ENCODE results near the gene KMT5C. TPM values are rescaled to one million over a fixed set of nuclear protein-coding genes. Genes with fewer than 3 reads are reported as not detected.

KMT5C gene
- total RNA-seq, 1 experiment from 2014 or later = 63.1 TPM

GRCh38 chr19:55353803-55354697, 14.4 kb downstream of the KMT5C start:
- Mint-ChIP-seq H3K4me3 (peak overlapping the region; percentile 69), H3K9me3 (no peaks in the 10 kb centered on the region), H3K36me3 (no peaks in the 10 kb centered on the region), H3K27me3 (ENCODE audit: low read depth) (peaks cover 83% of the 10 kb centered on the region), H3K4me1 (peaks cover 37% of the 10 kb centered on the region), H3K27ac (no peak overlapping the region)
- TF ChIP-seq CDX4 (CRISPR knock-in tag; IDR thresholded peaks at IDR 0.05; ENCODE audit: borderline replicate concordance) (no peak), SP1 (CRISPR knock-in tag; conservative IDR thresholded peaks at IDR 0.05) (peak; percentile 82)
- DNase-seq (ENCODE audit: low spot score) (peak; percentile 82), ATAC-seq (peak; percentile 85)
- POLR2A ChIA-PET = interaction anchor here (0.6 to 1.6 kb wide), 4 partner anchors 13 to 16 kb away, joined by 3 to 5 read pairs (median 4); partner anchors contain the start of genes IL11 and KMT5C
- CTCF ChIA-PET = interaction anchor here (0.6 to 1.5 kb wide), 6 partner anchors 10 to 193 kb away, joined by 3 to 5 read pairs (median 3); partner anchors contain the start of gene KMT5C

GRCh38 chr19:55354698-55355212, 15.1 kb downstream of the KMT5C start, which contains the start of gene COX6B2:
Gene COX6B2, minus strand, starts transcription at chr19:55354719. Its CDS starts 198 bp downstream, at chr19:55354521.
- H3K9me3 Mint-ChIP-seq = no peaks in the 10 kb centered on the region
- H3K27me3 Mint-ChIP-seq (ENCODE audit: low read depth) = peaks cover 88% of the 10 kb centered on the region
- ChIA-PET POLR2A (interaction anchor here (1.5 kb wide), 1 partner anchor 16 kb away, joined by 4 read pairs; the partner anchor contains the start of gene KMT5C), CTCF (interaction anchor here (1.1 to 2.4 kb wide), 4 partner anchors 11 to 53 kb away, joined by 3 to 8 read pairs (median 5); partner anchors contain the start of genes KMT5C and TMEM238)
- DNase-seq (ENCODE audit: low spot score) = no peak
- ATAC-seq = peak; percentile 3; the same call in 1 of the 2 replicates
- TF ChIP-seq ZNF121 (CRISPR knock-in tag; IDR thresholded peaks at IDR 0.05) (no peak), AFF4 (CRISPR knock-in tag; IDR thresholded peaks at IDR 0.05; ENCODE audit: borderline replicate concordance) (no peak), NFYB (CRISPR knock-in tag; conservative IDR thresholded peaks at IDR 0.05; ENCODE audit: low read depth) (0 out of 2 replicates have a peak, but pooled peaks have one; percentile 23), FOXP4 (CRISPR knock-in tag; IDR thresholded peaks at IDR 0.05) (no peak), EMX1 (CRISPR knock-in tag; IDR thresholded peaks at IDR 0.05) (no peak), RELA (CRISPR knock-in tag; IDR thresholded peaks at IDR 0.05; ENCODE audit: borderline replicate concordance) (no peak)
- peak within 1 kb of the TSS; percentile 69 for H3K4me3 Mint-ChIP-seq
- H3K36me3 Mint-ChIP-seq = no peaks in the 10 kb centered on the region
- peaks cover 31% of the 10 kb centered on the region for H3K4me1 Mint-ChIP-seq
- no peak within 1 kb of the TSS for H3K27ac Mint-ChIP-seq

- ATAC-seq (no peak), DNase-seq (ENCODE audit: low spot score) (no peak)
- ChIA-PET POLR2A (interaction anchor here (1.5 kb wide), 1 partner anchor 16 kb away, joined by 4 read pairs; the partner anchor contains the start of gene KMT5C), CTCF (interaction anchor here (1.1 to 2.4 kb wide), 7 partner anchors 10 to 190 kb away, joined by 3 to 8 read pairs (median 4); partner anchors contain the start of genes KMT5C and TMEM238)
- H3K36me3 Mint-ChIP-seq = no peaks in the 10 kb centered on the region
- no peak overlapping the region for H3K27ac Mint-ChIP-seq
- peaks cover 88% of the 10 kb centered on the region for H3K27me3 Mint-ChIP-seq (ENCODE audit: low read depth)
- no peaks in the 10 kb centered on the region for H3K9me3 Mint-ChIP-seq
- H3K4me1 Mint-ChIP-seq = peaks cover 27% of the 10 kb centered on the region
- peak overlapping the region; percentile 49 for H3K4me3 Mint-ChIP-seq
- no peak for TF ChIP-seq E2F5 (CRISPR knock-in tag; IDR thresholded peaks at IDR 0.05)
- TF ChIP-seq ZNF138 (CRISPR knock-in tag; conservative IDR thresholded peaks at IDR 0.05) = no peak
- TF ChIP-seq CREM (CRISPR knock-in tag; IDR thresholded peaks at IDR 0.05) = no peak
- TF ChIP-seq ZNF317 (CRISPR knock-in tag; IDR thresholded peaks at IDR 0.05; ENCODE audit: borderline replicate concordance, low read depth) = no peak
- TF ChIP-seq USF2 (CRISPR knock-in tag; IDR thresholded peaks at IDR 0.05) = no peak
- no peak for TF ChIP-seq HMGA2 (CRISPR knock-in tag; IDR thresholded peaks at IDR 0.05)
- TF ChIP-seq TP53 (CRISPR knock-in tag; IDR thresholded peaks at IDR 0.05) = no peak
Observed at GRCh38 chr19:55355213-55355821, 15.6 kb downstream of the KMT5C start.
